GM12878 (cell line): ENCODE data around the gene IFIT3. TPM values are rescaled to one million over a fixed set of nuclear protein-coding genes. Genes with fewer than 3 reads are reported as not detected.

Experiments
- ATAC-seq: fragments of 200-7000 bp; cut with Tn5 transposase; 3 replicates; pipeline ENCODE4 v1.9.1; 2020; ENCODE audit warnings: mild to moderate bottlenecking, moderate library complexity
- BruUV-seq: library from RNA; stranded (reverse); fragments of 400-500 nt; replicated peaks from 2 replicates; lab custom pipeline; 2021; lab: Mats Ljungman, UMichigan
- CTCF ChIA-PET: fragments of 300-600 bp; sonication (Branson Sonifier 250); formaldehyde crosslinking; extraction: SDS; loops from one replicate; lab custom pipeline; 2021; ENCODE audit warnings: inconsistent platforms; lab: Yijun Ruan, JAX
- POLR2A ChIA-PET: fragments of 350-600 bp; formaldehyde crosslinking; extraction: SDS; loops from one replicate; lab custom pipeline; 2021; ENCODE audit warnings: inconsistent platforms; lab: Charles Lee
- RAD21 ChIA-PET: fragments of 300-600 bp; sonication (Branson Sonifier 250); formaldehyde crosslinking; loops from one replicate; lab custom pipeline; 2023; ENCODE audit warnings: antibody characterized with exemption; ENCODE audit not compliant: unreplicated experiment; lab: Charles Lee
- SMC1A ChIA-PET: fragments of 300-600 bp; sonication (Branson Sonifier 250); formaldehyde crosslinking; loops from one replicate; lab custom pipeline; 2023; ENCODE audit not compliant: unreplicated experiment, uncharacterized antibody; lab: Charles Lee
- DNase-seq: peaks from one replicate; pipeline ENCODE4 v3.0.0-alpha.2; 2011; ENCODE audit warnings: low read depth, low spot score
- FAIRE-seq: peaks from 3 replicates; lab custom pipeline; 2011; peaks lifted over from hg19 to GRCh38; lab: Jason Lieb, UNC
- H2AFZ ChIP-seq: 2 replicates; pipeline ENCODE4 v1.6.0; 2011; ENCODE audit warnings: low read depth, low read length, control low read depth; ENCODE audit not compliant: control insufficient read depth
- H3K27ac ChIP-seq: 2 replicates; pipeline ENCODE4 v1.5.1; 2011; ENCODE audit warnings: control low read depth; ENCODE audit not compliant: control insufficient read depth, insufficient read depth
- H3K27me3 ChIP-seq, 2 experiments: replicated peaks in 1 of 2; 2 replicates each; pipeline versions ENCODE4 v1.6.0 to v1.6.1; 2011; ENCODE audit warnings: low read length in 1 of 2; ENCODE audit not compliant: control insufficient read depth in 2 of 2, insufficient read depth in 2 of 2
- H3K36me3 ChIP-seq, 2 experiments: 2 replicates each; pipeline ENCODE4 v1.5.1; 2011; ENCODE audit warnings: low read length in 1 of 2; ENCODE audit not compliant: control insufficient read depth in 2 of 2, insufficient read depth in 2 of 2
- H3K4me1 ChIP-seq: 2 replicates; pipeline ENCODE4 v1.6.1; 2011; ENCODE audit warnings: mild to moderate bottlenecking, low read length, moderate library complexity, mixed read lengths; ENCODE audit not compliant: control insufficient read depth, insufficient read depth
- H3K4me2 ChIP-seq: 2 replicates; pipeline ENCODE4 v1.6.0; 2011; ENCODE audit warnings: control low read depth; ENCODE audit not compliant: control insufficient read depth, insufficient read depth
- H3K4me3 ChIP-seq: fragments of 200-600 bp; sonication (generic); 2 replicates; pipeline ENCODE4 v1.5.1; 2016
- H3K79me2 ChIP-seq: 2 replicates; pipeline ENCODE4 v1.6.0; 2011; ENCODE audit warnings: low read length; ENCODE audit not compliant: control insufficient read depth, insufficient read depth
- H3K9ac ChIP-seq: 2 replicates; pipeline ENCODE4 v1.8.0; 2011; ENCODE audit warnings: low read length, control low read depth, mixed read lengths; ENCODE audit not compliant: control insufficient read depth, insufficient read depth
- H3K9me3 ChIP-seq: replicated peaks from 3 replicates; pipeline ENCODE4 v1.5.1; 2011; ENCODE audit warnings: mild to moderate bottlenecking, low read length; ENCODE audit not compliant: control insufficient read depth, insufficient read depth
- H4K20me1 ChIP-seq: 2 replicates; pipeline ENCODE4 v1.6.0; 2011; ENCODE audit not compliant: control insufficient read depth, insufficient read depth
- CBFB ChIP-seq: IDR thresholded peaks from 2 replicates; pipeline ENCODE4 v1.6.1; 2016; ENCODE audit warnings: antibody characterized with exemption, low read depth
- CHD2 ChIP-seq: IDR thresholded peaks from 2 replicates; pipeline ENCODE4 v1.6.1; 2011; ENCODE audit warnings: low read depth, low read length, improper control_type of control experiment, borderline replicate concordance
- CHD4 ChIP-seq: fragments of 200-600 bp; sonication (generic); IDR thresholded peaks from 2 replicates; pipeline ENCODE4 v1.6.1; 2016; ENCODE audit warnings: mild to moderate bottlenecking
- JUND ChIP-seq: IDR thresholded peaks from 2 replicates; pipeline ENCODE4 v1.6.1; 2012; ENCODE audit warnings: low read depth, mild to moderate bottlenecking, low read length, improper control_type of control experiment, moderate library complexity
- NRF1 ChIP-seq: conservative IDR thresholded peaks from 2 replicates; pipeline ENCODE4 v1.6.1; 2011; ENCODE audit warnings: mild to moderate bottlenecking, low read depth, low read length, improper control_type of control experiment
- POLR2A ChIP-seq: IDR thresholded peaks from 2 replicates; pipeline ENCODE4 v1.6.1; 2011; ENCODE audit warnings: low read depth, mild to moderate bottlenecking, low read length
- POLR2AphosphoS5 ChIP-seq: IDR thresholded peaks from 2 replicates; pipeline ENCODE4 v1.6.1; 2011; ENCODE audit warnings: mild to moderate bottlenecking, low read length, inconsistent platforms
- RAD51 ChIP-seq: fragments of 450-650 bp; IDR thresholded peaks from 2 replicates; pipeline ENCODE4 v1.6.1; 2016; ENCODE audit warnings: moderate library complexity, mild to moderate bottlenecking, inconsistent platforms
- RBBP5 ChIP-seq: fragments of 200-600 bp; sonication (generic); conservative IDR thresholded peaks from 2 replicates; pipeline ENCODE4 v1.6.1; 2016
- TCF12 ChIP-seq: IDR thresholded peaks from 2 replicates; pipeline ENCODE4 v1.6.1; 2011; ENCODE audit warnings: low read depth, mild to moderate bottlenecking, low read length
- TCF3 ChIP-seq: IDR thresholded peaks from 2 replicates; pipeline ENCODE4 v1.6.1; 2012; ENCODE audit warnings: low read depth, mild to moderate bottlenecking, low read length, borderline replicate concordance; ENCODE audit not compliant: insufficient read depth
- YY1 ChIP-seq: IDR thresholded peaks from 2 replicates; pipeline ENCODE4 v1.6.1; 2011; ENCODE audit warnings: low read depth, mild to moderate bottlenecking, low read length
- ZBTB33 ChIP-seq: fragments of 450-650 bp; IDR thresholded peaks from 2 replicates; pipeline ENCODE4 v1.6.1; 2017; ENCODE audit warnings: mild to moderate bottlenecking
- ZNF207 ChIP-seq: fragments of 450-650 bp; IDR thresholded peaks from 2 replicates; pipeline ENCODE4 v1.6.1; 2014; ENCODE audit warnings: antibody characterized with exemption, mild to moderate bottlenecking, borderline replicate concordance
- WGBS: methylation state at CpG from one replicate; pipeline ENCODE4 v1.1.6; 2016; ENCODE audit warnings: low lambda C conversion rate; ENCODE audit not compliant: insufficient replicate concordance, insufficient coverage; ENCODE audit errors: missing lambda C conversion rate; 5-methylcytosine and 5-hydroxymethylcytosine counted together
- in situ Hi-C: fragments of 300-500 bp; cut with MboI; formaldehyde crosslinking; loops from 9 replicates; pipeline ENCODE4 v1.14.3; 2018; ENCODE audit warnings: mixed read lengths
- intact Hi-C: fragments of 100-400 bp; cut with micrococcal nuclease; formaldehyde crosslinking; loops from one replicate; pipeline ENCODE4 v1.14.2; 2022; ENCODE audit not compliant: unreplicated experiment
- polyA plus RNA-seq, 11 experiments: library from polyadenylated mRNA; depleted of rRNA in 4 of 11; unstranded in 6 of 11; stranded (reverse) in 5 of 11; fragments of >200 nt; fragmentation: Nextera tagmentation in 4 of 11; fragmentation: Illumina TruSeq in 1 of 11; extraction: Ambion mirVana in 4 of 11; extraction: Trizol in 1 of 11; gene quantifications; 1 replicate in 1 of 11; 2 replicates in 10 of 11; pipeline versions ENCODE4 v1.2.1 to v1.2.3, GENCODE V29; 2011 to 2016; ENCODE audit warnings: inconsistent platforms in 2 of 11, missing spikeins in 2 of 11, low read depth in 1 of 11
- total RNA-seq, 4 experiments: library from RNA; depleted of rRNA in 3 of 4; stranded (reverse); fragments of >200 nt in 3 of 4; fragmentation: Illumina TruSeq in 1 of 4; extraction: Trizol in 1 of 4; gene quantifications; 2 replicates each; pipeline versions ENCODE4 v1.2.1 to v1.2.3, GENCODE V29; 2013 to 2021

Gene IFIT3
- total and polyA plus RNA-seq, 10 of the 15 experiments (the other 5 are each of a cell fraction or from before 2014, with no cell fraction given): 27.0 to 70.2 (median 51.1) TPM

- TF ChIP-seq ZBTB33: no peak
- no peak for TF ChIP-seq TCF3
- no peak for TF ChIP-seq TCF12
- TF ChIP-seq RAD51: no peak
- TF ChIP-seq NRF1: no peak
- no peak for TF ChIP-seq ZNF207
- no peak for TF ChIP-seq CHD4
- no peak for TF ChIP-seq JUND
- no peak for TF ChIP-seq CHD2
- no peak for TF ChIP-seq RBBP5
- TF ChIP-seq, all 136 proteins: peak for 0
Observed at GRCh38 chr10:89341649-89342048, 13.9 kb downstream of the IFIT3 start (continued).

GRCh38 chr10:89342206-89342958 lies 14.6 kb downstream of the IFIT3 start:
- H3K4me1 ChIP-seq: peaks cover 5% of the 10 kb centered on the region
- ChIA-PET CTCF (interaction anchor here (1.2 to 3.9 kb wide), 2 partner anchors 26 to 125 kb away, joined by 3 to 19 read pairs; no protein-coding TSS in a partner anchor), POLR2A (interaction anchor here (2.0 kb wide), 1 partner anchor 9 kb away, joined by 5 read pairs; no protein-coding TSS in a partner anchor), SMC1A (interaction anchor here (1.0 to 3.4 kb wide), 5 partner anchors 10 to 48 kb away, joined by 3 to 21 read pairs (median 3); no protein-coding TSS in a partner anchor), RAD21 (no interaction called here)
- TF ChIP-seq POLR2AphosphoS5 (peak; percentile 54; the same call in 1 of the 2 replicates), CBFB (no peak), YY1 (0 out of 2 replicates have a peak, but pooled peaks have one; percentile 23), POLR2A (0 out of 2 replicates have a peak, but pooled peaks have one; percentile 37)
- peaks cover 2% of the 10 kb centered on the region for H3K79me2 ChIP-seq
- DNase-seq: no peak
- no peaks in the 10 kb centered on the region for H3K27me3 ChIP-seq
- WGBS: 50% methylated on average over 3 of the region's 3 CpGs
- no peak overlapping the region for H3K9ac ChIP-seq
- H3K4me3 ChIP-seq: no peak overlapping the region
- peak; percentile 25; the same call in 2 of the 3 replicates for ATAC-seq
- in situ Hi-C loops (no loop called here), intact Hi-C loops (no loop called here)
- H3K27ac ChIP-seq: no peak overlapping the region
- no peaks in the 10 kb centered on the region for H4K20me1 ChIP-seq
- no peak overlapping the region for H3K4me2 ChIP-seq
- H2AFZ ChIP-seq: no peak overlapping the region
- no TSS peak for BruUV-seq
- no peak for FAIRE-seq
- H3K9me3 ChIP-seq: no peaks in the 10 kb centered on the region
- H3K36me3 ChIP-seq: peaks cover 6 to 22% of the 10 kb centered on the region in 2 experiments
